Measurements from ENCODE around the gene AAK1.

- TF ChIP-seq KAT7 (CRISPR knock-in tag; IDR thresholded peaks at IDR 0.05; ENCODE audit: borderline replicate concordance) (no peak), CTCF (IDR thresholded peaks at IDR 0.05) (no peak), MLX (CRISPR knock-in tag; IDR thresholded peaks at IDR 0.05) (no peak), IRF2 (CRISPR knock-in tag; IDR thresholded peaks at IDR 0.05; ENCODE audit: borderline replicate concordance, low read depth) (no peak), FOXK1 (CRISPR knock-in tag; IDR thresholded peaks at IDR 0.05) (no peak), TCF7 (CRISPR knock-in tag; IDR thresholded peaks at IDR 0.05; ENCODE audit: low read depth) (no peak), TEAD4 (CRISPR knock-in tag; IDR thresholded peaks at IDR 0.05) (no peak), USF1 (CRISPR knock-in tag; IDR thresholded peaks at IDR 0.05) (no peak), AFF4 (CRISPR knock-in tag; IDR thresholded peaks at IDR 0.05; ENCODE audit: borderline replicate concordance) (no peak), ZNF232 (CRISPR knock-in tag; IDR thresholded peaks at IDR 0.05) (no peak)
- TF ChIP-seq, protein P1, sequence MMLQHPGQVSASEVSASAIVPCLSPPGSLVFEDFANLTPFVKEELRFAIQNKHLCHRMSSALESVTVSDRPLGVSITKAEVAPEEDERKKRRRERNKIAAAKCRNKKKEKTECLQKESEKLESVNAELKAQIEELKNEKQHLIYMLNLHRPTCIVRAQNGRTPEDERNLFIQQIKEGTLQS (CRISPR knock-in tag; conservative IDR thresholded peaks at IDR 0.05): no peak
- TF ChIP-seq, protein P2, sequence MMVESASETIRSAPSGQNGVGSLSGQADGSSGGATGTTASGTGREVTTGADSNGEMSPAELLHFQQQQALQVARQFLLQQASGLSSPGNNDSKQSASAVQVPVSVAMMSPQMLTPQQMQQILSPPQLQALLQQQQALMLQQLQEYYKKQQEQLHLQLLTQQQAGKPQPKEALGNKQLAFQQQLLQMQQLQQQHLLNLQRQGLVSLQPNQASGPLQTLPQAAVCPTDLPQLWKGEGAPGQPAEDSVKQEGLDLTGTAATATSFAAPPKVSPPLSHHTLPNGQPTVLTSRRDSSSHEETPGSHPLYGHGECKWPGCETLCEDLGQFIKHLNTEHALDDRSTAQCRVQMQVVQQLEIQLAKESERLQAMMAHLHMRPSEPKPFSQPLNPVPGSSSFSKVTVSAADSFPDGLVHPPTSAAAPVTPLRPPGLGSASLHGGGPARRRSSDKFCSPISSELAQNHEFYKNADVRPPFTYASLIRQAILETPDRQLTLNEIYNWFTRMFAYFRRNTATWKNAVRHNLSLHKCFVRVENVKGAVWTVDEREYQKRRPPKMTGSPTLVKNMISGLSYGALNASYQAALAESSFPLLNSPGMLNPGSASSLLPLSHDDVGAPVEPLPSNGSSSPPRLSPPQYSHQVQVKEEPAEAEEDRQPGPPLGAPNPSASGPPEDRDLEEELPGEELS (CRISPR knock-in tag; IDR thresholded peaks at IDR 0.05): no peak
These were observed 112.4 kb downstream of the AAK1 start for GRCh38 chr2:69531186-69531585.
